CD4-positive, alpha-beta T cell treated with Interferon alpha-2 for 1 hour (primary cell): ENCODE results near the gene OLFML1.
A peak's percentile ranks its signal among the peaks of the same experiment; 100 is the strongest.

Source experiments
- DNase-seq, 2 donors: peaks; one replicate each; pipeline ENCODE4 v3.0.0-alpha.2; 2020 to 2022

OLFML1 gene

DNA sequence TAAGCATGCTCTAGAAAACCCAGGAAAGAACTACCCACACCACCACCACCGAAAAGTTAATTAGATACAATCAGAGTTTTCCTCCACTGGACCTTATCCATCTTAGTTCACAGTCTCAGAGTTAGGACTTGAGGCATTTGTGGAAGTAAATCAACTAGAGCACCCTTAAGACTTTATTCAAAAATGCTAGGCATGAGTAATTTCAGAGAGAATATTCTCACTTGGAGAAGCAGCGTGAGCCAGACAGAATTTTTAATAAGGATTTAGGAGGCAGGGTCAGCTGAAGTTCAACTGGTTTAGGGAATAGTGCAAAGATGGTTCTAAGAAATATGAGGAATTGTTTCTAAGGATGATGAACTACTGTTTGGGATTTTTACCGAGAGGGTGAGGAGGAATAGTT lies 1.2 kb upstream of the OLFML1 start:
- DNase-seq = no peak

DNA sequence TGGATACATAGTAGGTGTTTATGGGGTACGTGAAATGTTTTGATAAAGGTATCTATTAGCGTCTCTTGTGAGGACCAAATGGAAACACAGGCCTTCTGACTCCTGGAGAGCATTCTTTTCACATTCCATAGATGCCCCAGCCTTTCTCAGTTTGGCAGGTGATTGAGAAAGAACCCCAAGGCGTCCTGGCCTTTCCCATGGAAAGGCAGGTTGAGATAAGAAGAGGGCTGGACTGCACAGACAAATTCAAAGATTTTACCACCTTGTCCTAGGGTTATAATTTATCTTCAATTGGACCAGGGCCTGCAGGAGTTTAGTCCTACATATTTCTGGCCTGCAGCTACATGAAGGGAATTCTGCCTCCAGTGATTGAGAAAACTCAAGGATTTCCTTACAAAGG lies 661 bp upstream of the OLFML1 start:
- no peak for DNase-seq

DNA sequence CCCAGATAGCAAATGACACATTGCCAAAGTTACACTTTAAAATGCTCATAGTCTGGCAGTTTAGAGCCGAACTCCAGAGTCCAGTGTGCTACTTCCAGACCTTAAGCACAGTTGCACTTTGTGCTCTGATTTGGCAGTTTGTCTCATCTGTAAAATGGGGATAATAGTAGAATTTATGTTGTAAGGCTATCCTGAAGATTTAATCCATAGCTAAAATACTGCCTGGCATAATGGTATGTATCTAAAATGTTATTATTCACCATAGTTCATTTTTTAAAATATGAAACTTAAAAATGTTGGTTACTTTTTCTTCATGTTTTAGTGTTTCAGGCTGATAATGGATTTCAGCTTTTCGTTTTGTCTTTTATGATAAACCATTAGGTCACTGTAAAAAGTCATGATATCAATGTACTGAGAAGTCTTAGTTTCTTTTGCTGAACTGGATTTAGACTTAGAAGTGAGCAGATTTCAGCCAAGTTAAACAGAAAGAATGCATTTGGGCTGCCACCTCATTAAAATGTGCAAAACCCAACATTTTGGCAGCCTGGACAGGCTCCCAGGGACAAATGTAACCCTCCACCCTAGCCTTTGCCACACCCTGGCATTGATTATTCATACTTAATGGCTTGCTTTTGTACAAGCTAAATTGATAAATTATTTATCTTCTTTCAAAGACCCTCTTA lies 933 bp downstream of the OLFML1 start:
- DNase-seq = no peak

DNA sequence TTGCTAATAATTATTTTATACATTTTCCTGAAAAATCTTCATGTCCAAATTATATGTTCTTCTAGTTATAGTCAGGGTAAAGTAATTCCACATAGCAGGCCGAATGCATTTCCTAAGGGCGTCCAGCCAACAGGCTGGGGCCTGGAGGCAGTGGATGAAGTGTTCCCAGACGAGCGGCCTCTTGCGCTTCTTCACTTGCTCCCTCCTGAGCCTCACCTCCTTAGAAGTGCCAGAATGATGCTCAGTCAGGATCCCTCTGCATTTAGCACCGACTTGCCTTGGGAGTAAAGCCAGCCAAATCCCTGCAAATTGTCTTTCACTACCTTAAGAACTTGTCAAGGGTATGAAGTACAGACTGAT lies 1.5 kb downstream of the OLFML1 start:
- DNase-seq = no peak

DNA sequence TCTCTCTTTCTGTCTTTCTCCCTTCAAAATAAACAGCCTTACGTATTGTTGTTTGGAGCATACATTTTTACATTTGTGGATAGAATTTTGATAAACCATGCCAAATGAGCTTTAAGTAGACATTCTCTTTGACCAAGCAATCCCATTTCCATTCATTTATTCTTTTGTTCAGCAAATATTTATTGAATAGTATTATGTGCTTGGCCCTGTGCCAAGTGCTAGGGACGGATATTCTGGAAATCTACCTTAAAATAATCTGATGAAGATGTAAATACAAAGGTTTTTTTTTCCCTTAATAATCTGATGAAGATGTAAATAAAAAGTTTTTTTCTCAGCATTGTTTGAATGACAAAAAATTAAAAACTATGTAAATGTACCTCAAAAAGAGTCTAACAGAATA lies 2.1 kb downstream of the OLFML1 start:
- DNase-seq = no peak

DNA sequence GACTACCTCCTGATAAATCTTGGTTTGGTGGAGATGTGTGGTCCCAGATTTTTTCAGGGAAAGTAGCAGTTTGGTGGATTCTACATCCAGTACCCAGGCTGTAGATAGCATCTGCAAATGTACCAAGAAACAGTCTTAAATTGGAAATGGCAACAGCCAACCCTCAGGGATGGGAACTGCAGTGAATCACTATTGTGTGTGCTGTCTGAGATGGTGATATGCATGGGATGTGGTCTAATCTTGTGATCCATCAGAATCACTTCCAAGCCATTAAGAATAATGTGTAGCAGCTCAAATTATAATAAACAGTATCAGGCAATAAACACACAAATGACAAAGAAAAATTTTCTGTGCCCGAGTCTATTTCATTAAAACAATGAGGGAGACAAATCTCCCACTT lies 3.4 kb downstream of the OLFML1 start:
- no peak for DNase-seq

DNA sequence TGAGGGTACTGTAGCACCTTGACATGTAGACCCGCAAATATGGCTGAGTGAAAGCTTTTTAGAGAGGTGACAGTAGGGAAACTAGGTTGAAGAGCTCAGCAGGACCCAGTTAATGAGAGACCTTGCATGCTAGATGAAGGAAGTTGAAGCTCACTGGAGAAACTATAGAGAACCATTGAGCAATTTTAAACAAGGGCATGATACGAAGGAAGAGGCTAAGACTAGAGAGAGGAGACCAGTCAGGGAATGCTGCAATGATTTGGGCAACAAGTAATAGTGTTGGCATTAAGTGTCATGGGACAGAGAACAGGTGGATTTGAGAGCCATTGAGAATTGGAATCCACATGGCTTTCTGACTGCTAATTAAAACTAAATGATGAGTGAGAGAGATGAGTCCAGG lies 4.1 kb downstream of the OLFML1 start:
- no peak for DNase-seq

DNA sequence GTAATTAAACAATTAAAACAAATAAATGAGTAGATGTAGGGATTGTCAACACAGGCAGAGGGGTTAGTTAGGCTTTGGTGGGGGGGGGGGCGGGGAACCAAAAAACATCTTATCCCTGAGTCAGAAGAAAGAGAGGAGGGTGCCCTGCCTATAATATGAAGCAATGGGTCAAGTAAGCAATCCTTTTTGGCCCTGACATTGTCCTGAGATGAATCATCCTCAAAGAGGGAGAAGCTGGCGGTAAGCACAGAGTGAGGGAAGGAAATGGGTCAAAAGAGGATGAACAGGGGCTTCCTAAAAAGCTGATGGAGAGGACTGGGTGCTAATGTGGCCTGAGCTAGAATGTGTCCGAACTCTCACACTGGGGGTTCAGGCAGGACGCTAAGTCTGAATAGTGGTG lies 4.7 kb downstream of the OLFML1 start:
- DNase-seq = no peak

DNA sequence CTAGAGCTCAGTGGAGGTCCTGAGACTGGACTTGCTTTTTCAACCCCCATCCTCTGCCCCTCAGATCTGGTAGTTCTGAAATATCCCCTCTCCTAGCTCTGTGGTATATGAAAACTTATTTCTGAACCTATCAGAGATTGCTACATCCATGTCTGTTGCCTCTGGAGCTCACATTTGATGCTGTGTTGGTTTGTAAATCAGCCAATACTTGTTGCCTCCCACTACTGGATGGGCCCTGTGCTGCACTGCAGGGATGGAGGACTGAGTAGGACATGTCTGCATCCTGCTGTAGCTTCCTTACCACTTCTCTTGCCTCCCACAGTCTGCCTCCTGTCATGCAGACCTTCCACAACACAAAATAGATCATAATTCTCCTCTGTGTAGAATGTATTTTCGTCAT lies 5.2 kb downstream of the OLFML1 start:
- no peak for DNase-seq

DNA sequence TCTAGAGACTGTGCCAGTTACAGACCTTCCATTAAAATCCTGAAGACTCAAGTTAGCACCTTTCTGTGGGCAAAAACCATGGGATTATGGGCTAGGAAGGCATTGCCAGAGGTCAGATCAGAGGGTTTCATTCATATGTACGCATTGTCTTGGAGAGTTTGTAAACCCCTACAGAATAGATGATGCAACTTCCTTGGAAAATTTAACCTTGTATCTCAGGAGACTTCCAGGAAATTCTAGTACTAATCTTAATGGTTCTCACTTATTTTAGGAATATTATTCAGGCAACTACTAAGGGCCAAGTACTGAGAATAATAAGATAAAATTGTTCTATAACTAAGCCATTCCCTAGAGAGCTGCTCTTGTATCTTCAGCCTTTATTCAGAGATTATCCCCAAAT lies 6.9 kb downstream of the OLFML1 start:
- no peak for DNase-seq

DNA sequence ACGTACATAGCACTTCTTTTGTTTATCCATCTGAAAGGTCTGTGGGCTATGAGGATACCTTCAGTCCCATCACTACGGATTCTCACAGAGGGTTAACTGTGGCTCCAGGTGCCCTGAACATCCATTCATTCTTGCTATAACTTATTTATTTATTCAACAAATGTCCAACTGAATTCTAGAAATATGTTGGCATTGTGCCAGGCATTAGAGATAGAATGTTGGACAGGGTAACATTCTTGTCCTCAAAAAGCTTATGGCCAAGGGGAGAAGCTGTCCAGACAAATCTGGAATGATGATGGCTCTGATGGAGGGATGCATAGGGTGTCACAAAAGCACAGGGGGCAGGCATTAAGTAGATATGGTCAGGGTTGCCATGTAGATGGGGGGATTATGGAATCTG lies 8.4 kb downstream of the OLFML1 start:
- DNase-seq = no peak

DNA sequence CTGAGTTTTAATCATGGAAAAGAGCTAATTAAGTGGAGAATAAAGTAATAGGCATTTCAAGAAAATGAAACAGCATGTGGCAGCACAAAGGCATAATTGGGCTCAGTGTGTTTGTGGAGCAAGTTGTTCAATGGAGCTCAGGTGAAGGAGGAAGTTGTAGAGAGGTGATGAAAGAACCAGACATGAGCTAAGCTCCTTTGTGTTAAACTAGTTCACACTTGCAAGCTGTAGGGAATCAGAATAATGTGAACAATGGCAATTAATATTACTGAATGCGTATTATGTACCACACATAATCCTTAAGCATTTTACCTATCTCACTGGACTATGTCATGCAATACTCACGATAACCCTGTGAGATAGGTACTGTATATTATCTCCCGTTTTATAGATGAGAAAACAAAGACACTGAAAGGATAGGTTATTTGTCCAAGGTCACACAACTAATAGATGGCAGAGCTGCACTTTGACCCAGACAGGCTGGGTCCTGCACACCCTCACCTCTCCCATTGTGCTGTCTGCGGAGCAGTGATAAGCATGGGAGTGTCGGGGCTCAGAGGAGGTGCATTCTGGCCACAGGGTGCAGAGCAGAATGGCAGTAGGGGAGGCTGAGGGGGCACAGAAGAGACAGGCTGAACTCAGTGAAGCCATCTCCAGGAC lies 8.9 kb downstream of the OLFML1 start:
- no peak for DNase-seq

DNA sequence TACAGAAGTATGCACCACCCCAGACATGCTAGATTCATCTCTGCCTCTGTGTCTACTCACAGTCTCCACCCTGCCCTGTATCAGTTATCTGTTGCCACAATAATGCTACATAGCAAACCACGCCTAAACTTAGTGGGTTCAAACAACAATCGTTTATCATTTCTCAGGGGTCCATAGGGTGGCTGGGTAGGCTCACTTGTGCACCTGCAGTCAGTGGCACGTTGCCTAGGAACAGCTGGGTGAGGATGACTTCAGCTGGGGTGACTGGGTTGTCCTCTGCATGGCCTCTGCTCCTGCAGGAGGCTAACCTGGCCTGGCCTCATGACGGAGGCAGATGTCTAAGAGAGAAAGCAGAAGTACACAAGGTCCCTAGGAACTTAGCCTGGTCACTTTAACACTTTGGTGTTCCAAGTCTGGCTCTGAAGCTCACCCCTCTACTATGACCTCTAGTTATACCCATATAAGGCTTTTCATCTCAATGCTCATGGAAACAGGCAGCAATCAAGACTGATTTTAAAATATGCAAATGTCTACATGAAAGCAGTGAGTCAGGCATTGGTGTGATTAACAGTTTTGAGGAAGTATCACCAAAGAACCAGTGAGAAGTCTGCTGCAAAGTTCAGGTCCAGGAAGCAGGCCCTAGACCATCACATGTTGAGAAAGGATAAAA lies 10.7 kb downstream of the OLFML1 start:
- peak in 1 of 2 donors; percentile 37 for DNase-seq

DNA sequence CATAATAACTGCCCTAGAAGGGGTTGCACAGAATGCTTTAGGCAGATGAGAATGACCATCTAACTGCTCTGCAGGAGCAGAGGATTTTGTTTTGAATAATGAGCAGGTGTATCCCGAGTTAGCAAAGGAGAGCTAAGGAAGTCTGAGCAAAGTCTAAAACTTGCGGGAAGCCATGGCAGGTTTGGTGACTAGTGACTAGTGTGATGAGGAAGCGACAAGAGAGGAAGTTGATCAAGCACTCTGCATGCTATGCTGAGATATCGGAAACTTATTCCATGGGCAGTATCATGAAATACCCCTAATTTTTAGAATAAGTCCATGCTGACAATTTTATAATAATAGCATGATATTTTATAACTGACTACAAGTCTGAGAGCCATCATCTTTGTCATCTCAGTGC lies 12.9 kb downstream of the OLFML1 start:
- no peak for DNase-seq

DNA sequence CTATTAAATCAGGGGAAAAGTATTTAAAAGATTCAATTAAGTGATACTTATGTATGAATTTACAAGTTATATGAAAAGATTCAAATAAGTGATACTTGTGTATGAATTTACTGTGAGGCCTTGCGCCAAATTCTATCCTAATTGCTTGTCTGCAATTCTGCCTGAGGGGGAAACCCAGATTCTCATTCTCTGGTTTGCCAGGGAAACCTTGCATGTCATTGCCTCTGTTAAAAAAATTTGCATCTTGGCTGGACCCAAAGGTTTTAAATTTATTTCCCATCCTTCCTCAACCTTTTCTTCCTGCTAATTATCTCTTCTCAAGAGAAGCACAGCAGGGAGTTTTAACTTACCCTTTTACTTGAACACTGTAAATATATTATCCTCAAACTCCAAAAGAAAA lies 13.8 kb downstream of the OLFML1 start:
- no peak for DNase-seq

DNA sequence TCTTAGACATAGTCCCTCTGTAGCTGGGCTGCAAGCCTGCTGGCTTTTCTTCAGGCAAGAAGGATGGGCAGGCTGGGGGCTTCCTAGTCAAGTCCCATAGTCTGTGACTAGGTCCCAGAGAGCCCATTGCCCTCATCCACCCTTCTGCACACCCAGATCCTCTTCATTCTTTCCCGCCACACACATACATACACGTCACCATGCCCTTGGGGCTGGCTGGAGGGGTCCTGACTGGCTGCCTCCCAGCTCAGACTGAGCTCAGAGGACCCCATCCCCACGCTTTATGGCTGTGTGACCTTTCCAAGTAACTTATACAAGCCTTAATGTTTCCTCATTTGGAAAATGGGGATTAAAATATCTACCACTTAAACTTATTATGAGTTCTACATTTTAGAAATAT lies 14.9 kb downstream of the OLFML1 start:
- DNase-seq = no peak

DNA sequence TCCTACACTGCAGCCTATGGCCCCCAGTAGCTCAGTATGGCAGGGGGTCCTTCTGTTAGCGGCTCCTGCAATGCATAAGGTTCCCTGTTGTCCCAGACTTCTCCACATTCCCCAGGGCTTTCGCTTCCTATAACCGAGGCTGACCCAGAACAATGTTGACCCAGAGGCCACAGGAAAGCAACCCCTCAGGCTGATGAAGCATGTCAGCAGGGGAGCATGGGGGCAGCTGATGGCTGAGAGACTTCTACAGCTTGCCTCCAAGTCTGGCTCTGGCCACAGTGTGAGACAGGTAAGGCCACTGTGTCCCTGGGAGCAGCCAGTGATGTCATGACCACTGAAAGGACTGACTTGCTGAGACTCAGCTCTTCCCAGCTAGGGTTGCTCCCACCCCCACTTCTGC lies 15.9 kb downstream of the OLFML1 start:
- no peak for DNase-seq

DNA sequence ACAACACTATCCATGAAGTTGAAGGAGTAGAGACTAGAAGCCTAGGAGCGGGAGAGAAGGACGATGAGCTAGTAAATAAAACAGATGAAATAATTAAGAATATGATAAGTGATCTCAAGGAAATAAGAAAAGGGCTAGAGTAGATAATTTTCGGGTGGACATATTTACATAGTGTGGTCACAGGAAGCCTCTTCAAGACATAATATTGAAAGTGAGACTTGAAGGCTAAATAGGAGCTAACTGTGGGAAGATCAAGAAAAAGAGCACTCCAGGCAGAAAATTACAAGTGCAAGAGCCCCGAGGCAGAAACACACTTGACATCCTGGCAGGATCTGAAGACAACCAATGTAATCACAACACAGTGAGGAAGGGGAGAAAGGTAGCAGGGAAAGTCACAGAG lies 16.6 kb downstream of the OLFML1 start:
- DNase-seq = no peak

DNA sequence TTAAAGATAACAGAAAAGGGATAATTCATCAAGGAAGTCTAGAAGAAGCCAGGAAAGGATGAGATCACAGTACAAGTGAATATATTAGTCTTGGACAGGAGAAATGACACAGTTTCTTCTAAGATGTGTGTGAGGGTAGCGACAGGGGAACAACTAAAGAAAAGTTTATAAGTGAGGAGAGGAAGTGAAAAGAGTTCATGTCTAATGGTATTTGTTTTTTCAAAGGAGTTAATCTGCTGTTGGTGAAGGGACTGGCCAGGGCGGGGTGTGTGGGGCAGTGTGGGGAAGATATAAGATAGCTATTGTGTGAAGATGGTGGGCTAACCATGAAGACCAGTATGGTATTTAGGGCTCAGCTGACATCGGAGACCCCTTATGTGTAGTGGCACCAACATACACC lies 20.9 kb downstream of the OLFML1 start:
- no peak for DNase-seq

DNA sequence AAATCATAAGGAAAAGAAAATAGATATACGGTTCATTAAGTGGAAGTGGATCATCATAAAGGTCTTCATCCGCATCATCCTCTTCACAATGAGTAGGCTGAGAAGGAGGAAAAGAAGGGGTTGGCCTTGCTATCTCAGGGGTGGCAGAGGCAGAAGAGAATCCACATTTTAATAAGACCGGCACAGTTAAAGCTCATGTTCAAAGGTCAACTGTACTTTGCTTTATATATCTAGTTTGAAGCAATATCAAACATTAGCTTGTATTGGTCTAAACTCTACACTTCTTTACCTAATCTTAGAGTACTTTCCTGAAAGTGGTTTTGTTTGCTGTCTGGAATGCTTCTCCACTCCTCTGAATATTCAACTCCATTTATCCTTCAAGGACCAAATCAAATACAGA lies 22.8 kb downstream of the OLFML1 start:
- no peak for DNase-seq

DNA sequence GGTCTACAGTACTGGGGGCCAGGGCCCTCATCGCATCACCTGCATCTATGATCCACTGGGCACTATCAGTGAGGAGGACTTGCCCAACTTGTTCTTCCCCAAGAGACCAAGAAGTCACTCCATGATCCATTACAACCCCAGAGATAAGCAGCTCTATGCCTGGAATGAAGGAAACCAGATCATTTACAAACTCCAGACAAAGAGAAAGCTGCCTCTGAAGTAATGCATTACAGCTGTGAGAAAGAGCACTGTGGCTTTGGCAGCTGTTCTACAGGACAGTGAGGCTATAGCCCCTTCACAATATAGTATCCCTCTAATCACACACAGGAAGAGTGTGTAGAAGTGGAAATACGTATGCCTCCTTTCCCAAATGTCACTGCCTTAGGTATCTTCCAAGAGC lies 24.7 kb downstream of the OLFML1 start:
- DNase-seq = no peak

DNA sequence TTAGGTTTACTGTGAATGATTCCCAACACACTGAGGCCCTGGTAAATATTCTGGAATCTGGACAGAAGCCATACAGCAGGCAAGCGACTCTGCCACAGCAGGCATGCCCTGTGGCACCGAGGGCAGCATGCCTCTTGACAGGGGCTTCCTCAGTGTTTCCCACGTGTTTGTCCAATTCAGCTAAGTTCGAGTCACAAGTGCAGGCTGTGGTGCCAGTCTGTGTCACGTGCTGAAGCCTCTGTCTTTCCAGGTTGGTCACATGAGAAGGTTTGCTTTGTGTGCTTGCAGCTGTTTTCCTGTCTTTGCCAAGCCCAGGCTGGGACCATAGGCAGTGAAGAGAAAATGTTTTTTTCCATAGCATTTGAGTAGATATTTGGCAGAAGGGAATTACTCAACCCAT lies 26.1 kb downstream of the OLFML1 start:
- DNase-seq = no peak

DNA sequence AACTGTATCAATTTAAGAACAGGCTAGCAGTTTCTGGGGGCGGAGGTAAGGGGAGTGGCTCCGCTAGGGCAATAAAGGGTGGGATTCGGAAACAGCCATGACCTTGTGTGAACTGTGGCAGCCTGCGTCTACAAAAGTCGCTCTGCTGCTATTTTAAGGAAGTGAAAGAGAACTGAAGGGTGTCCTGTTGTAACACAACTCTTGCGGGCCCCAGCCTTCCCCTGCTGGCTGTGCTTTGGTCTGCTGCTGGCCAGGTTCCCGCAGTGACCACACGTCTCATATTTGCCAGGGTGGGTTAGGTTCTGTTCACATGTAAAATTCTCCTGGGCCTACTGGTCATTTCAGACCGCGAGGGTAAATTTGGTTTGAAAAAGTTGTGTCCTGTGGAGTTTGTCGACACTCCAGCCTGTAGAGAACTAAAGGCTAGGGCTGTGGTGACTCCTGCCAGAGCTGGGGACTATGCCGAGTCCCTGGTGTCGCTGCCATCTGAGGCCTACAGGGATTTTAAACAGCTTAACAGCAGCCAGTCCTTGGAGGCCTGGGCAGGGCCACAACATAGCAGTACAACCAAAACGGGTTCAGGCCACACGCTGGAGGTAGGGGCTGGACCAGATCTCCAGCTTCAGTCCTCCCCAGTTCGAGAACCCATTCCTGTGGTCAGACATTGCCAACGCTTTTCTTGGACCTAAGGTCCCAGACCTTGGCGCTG lies 27.4 kb downstream of the OLFML1 start:
- DNase-seq = peak; percentile 31 to 78
